Progenitor cell of endocrine pancreas (in vitro differentiated cells): ENCODE measurements around the gene CEP192. TPM values are rescaled to one million over a fixed set of nuclear protein-coding genes. Genes with fewer than 3 reads are reported as not detected.

Experiments
- DNase-seq: peaks from one replicate; pipeline ENCODE4 v3.0.0; 2021; ENCODE audit warnings: low spot score; ENCODE audit not compliant: unreplicated experiment
- H3K27ac Mint-ChIP-seq: 2 replicates; pipeline ENCODE4 v1.8.0; 2021; ENCODE audit warnings: mild to moderate bottlenecking, moderate library complexity, mixed read lengths
- H3K27me3 Mint-ChIP-seq: 2 replicates; pipeline ENCODE4 v1.8.0; 2021; ENCODE audit warnings: mixed read lengths
- H3K36me3 Mint-ChIP-seq: 2 replicates; pipeline ENCODE4 v1.8.0; 2022; ENCODE audit warnings: mixed read lengths; ENCODE audit not compliant: insufficient read depth
- H3K4me1 Mint-ChIP-seq: 2 replicates; pipeline ENCODE4 v1.8.0; 2021; ENCODE audit warnings: low read depth, mixed read lengths
- H3K4me3 Mint-ChIP-seq: 2 replicates; pipeline ENCODE4 v1.8.0; 2021; ENCODE audit warnings: low read depth, mild to moderate bottlenecking, moderate library complexity, mixed read lengths
- H3K9me3 Mint-ChIP-seq: 2 replicates; pipeline ENCODE4 v1.8.0; 2021; ENCODE audit warnings: low read depth, mixed read lengths
- CTCF ChIP-seq: fragments of 200-600 bp; sonication (generic); IDR thresholded peaks from one replicate; pipeline ENCODE4 v1.5.0; 2021; ENCODE audit warnings: antibody characterized with exemption, mild to moderate bottlenecking; ENCODE audit not compliant: unreplicated experiment
- long read RNA-seq: library from polyadenylated mRNA; unstranded; transcript quantifications from one replicate; pipeline ENCODE4 v2.0.0, GENCODE V29; 2020
- total RNA-seq: library from RNA; stranded (reverse); gene quantifications from 2 replicates; pipeline ENCODE4 v1.2.1, GENCODE V29; 2021

The CEP192 gene, protein sequence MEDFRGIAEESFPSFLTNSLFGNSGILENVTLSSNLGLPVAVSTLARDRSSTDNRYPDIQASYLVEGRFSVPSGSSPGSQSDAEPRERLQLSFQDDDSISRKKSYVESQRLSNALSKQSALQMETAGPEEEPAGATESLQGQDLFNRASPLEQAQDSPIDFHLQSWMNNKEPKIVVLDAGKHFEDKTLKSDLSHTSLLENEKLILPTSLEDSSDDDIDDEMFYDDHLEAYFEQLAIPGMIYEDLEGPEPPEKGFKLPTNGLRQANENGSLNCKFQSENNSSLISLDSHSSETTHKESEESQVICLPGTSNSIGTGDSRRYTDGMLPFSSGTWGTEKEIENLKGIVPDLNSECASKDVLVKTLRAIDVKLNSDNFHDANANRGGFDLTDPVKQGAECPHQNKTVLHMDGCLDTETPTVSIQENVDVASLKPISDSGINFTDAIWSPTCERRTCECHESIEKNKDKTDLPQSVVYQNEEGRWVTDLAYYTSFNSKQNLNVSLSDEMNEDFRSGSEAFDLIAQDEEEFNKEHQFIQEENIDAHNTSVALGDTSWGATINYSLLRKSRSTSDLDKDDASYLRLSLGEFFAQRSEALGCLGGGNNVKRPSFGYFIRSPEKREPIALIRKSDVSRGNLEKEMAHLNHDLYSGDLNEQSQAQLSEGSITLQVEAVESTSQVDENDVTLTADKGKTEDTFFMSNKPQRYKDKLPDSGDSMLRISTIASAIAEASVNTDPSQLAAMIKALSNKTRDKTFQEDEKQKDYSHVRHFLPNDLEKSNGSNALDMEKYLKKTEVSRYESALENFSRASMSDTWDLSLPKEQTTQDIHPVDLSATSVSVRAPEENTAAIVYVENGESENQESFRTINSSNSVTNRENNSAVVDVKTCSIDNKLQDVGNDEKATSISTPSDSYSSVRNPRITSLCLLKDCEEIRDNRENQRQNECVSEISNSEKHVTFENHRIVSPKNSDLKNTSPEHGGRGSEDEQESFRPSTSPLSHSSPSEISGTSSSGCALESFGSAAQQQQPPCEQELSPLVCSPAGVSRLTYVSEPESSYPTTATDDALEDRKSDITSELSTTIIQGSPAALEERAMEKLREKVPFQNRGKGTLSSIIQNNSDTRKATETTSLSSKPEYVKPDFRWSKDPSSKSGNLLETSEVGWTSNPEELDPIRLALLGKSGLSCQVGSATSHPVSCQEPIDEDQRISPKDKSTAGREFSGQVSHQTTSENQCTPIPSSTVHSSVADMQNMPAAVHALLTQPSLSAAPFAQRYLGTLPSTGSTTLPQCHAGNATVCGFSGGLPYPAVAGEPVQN (N-terminal part only)
- 28.4 and 30.9 TPM in 2 replicates for total RNA-seq
- long read RNA-seq, partial matches to known transcripts, result 23 of 33 reads
- long read RNA-seq, other reads (novel, unspliced or antisense), result 10 of 33 reads

GRCh38 chr18:12990967-12991820, at the start of gene CEP192:
TSS of gene CEP192 (plus strand) at chr18:12991362. CDS start at chr18:12999425, 8,063 bp downstream.
- H3K4me1 Mint-ChIP-seq, result peaks cover 23% of the 10 kb centered on the region
- DNase-seq, result peak; percentile 96
- H3K36me3 Mint-ChIP-seq, result no peaks in the 10 kb centered on the region
- H3K27me3 Mint-ChIP-seq, result no peaks in the 10 kb centered on the region
- H3K27ac Mint-ChIP-seq, result peak within 1 kb of the TSS; percentile 95
- H3K4me3 Mint-ChIP-seq, result peak within 1 kb of the TSS; percentile 91
- TF ChIP-seq CTCF, result peak; percentile 12
- no peaks in the 10 kb centered on the region for H3K9me3 Mint-ChIP-seq

- TF ChIP-seq CTCF, result no peak
- Mint-ChIP-seq H3K27me3 (no peaks in the 10 kb centered on the region), H3K9me3 (no peaks in the 10 kb centered on the region), H3K4me1 (peaks cover 13% of the 10 kb centered on the region), H3K27ac (no peak overlapping the region), H3K36me3 (no peaks in the 10 kb centered on the region), H3K4me3 (no peak overlapping the region)
- no peak for DNase-seq
Observed at GRCh38 chr18:12943215-12943614, 47.9 kb upstream of the CEP192 start.

GRCh38 chr18:12944709-12945108, 46.5 kb upstream of the CEP192 start:
- no peak overlapping the region for H3K27ac Mint-ChIP-seq
- no peak overlapping the region for H3K4me3 Mint-ChIP-seq
- no peaks in the 10 kb centered on the region for H3K27me3 Mint-ChIP-seq
- TF ChIP-seq CTCF, result no peak
- H3K36me3 Mint-ChIP-seq, result peaks cover 3% of the 10 kb centered on the region
- H3K4me1 Mint-ChIP-seq, result peaks cover 13% of the 10 kb centered on the region
- H3K9me3 Mint-ChIP-seq, result no peaks in the 10 kb centered on the region
- no peak for DNase-seq

- peaks cover 3% of the 10 kb centered on the region for H3K36me3 Mint-ChIP-seq
- no peak for DNase-seq
- H3K27ac Mint-ChIP-seq, result peak overlapping the region; percentile 98
- TF ChIP-seq CTCF, result no peak
- H3K4me1 Mint-ChIP-seq, result peaks cover 13% of the 10 kb centered on the region
- H3K9me3 Mint-ChIP-seq, result no peaks in the 10 kb centered on the region
- H3K4me3 Mint-ChIP-seq, result peak overlapping the region; percentile 91
- H3K27me3 Mint-ChIP-seq, result no peaks in the 10 kb centered on the region
Observed at GRCh38 chr18:12946549-12947284, 44.4 kb upstream of the CEP192 start.
